Neuronal stem cell (in vitro differentiated cells): ENCODE data around the gene CABLES2. TPM values are rescaled to one million over a fixed set of nuclear protein-coding genes. Genes with fewer than 3 reads are reported as not detected.

Experiments used
- DNase-seq: peaks from one replicate; pipeline ENCODE4 v3.0.0-alpha.2; 2013; ENCODE audit warnings: low spot score
- H2AFZ ChIP-seq: one replicate; pipeline ENCODE4 v1.6.1; 2013; ENCODE audit warnings: mild to moderate bottlenecking, low read length, inconsistent platforms
- H2AK5ac ChIP-seq: 2 replicates; pipeline ENCODE4 v1.6.1; 2013; ENCODE audit warnings: low read depth, mild to moderate bottlenecking, inconsistent platforms, low read length, moderate library complexity, mixed read lengths
- H2BK120ac ChIP-seq: 2 replicates; pipeline ENCODE4 v1.6.1; 2013; ENCODE audit warnings: low read depth, mild to moderate bottlenecking, inconsistent platforms, low read length, moderate library complexity, mixed read lengths
- H2BK12ac ChIP-seq: one replicate; pipeline ENCODE4 v1.6.1; 2013; ENCODE audit warnings: low read length, inconsistent platforms
- H2BK15ac ChIP-seq: 2 replicates; pipeline ENCODE4 v1.6.1; 2013; ENCODE audit warnings: mild to moderate bottlenecking, low read length, inconsistent platforms, mixed read lengths
- H2BK5ac ChIP-seq: one replicate; pipeline ENCODE4 v1.6.1; 2013; ENCODE audit warnings: inconsistent platforms, mild to moderate bottlenecking, low read length, moderate library complexity
- H3K14ac ChIP-seq: one replicate; pipeline ENCODE4 v1.6.1; 2013; ENCODE audit warnings: low read length, inconsistent platforms
- H3K18ac ChIP-seq: 2 replicates; pipeline ENCODE4 v1.6.1; 2013; ENCODE audit warnings: low read length, inconsistent platforms
- H3K23ac ChIP-seq: 2 replicates; pipeline ENCODE4 v1.6.1; 2013; ENCODE audit warnings: low read depth, mild to moderate bottlenecking, mixed read lengths, low read length, inconsistent platforms; ENCODE audit not compliant: poor library complexity
- H3K27ac ChIP-seq: replicated peaks from 3 replicates; pipeline ENCODE4 v1.5.1; 2013; ENCODE audit warnings: low read length, inconsistent platforms
- H3K27me3 ChIP-seq, 3 experiments: 2 replicates each; pipeline ENCODE4 v1.6.1; 2013; ENCODE audit warnings: low read length in 3 of 3, mild to moderate bottlenecking in 2 of 3, inconsistent platforms in 1 of 3, low read depth in 1 of 3, mixed read lengths in 1 of 3, moderate library complexity in 1 of 3; ENCODE audit not compliant: control insufficient read depth in 3 of 3, insufficient read depth in 3 of 3
- H3K36me3 ChIP-seq, 2 donors: replicated peaks in 1 of 2; 2 replicates each; pipeline ENCODE4 v1.6.1; 2013; ENCODE audit warnings: low read length in 2 of 2; ENCODE audit not compliant: control insufficient read depth in 2 of 2, insufficient read depth in 2 of 2
- H3K4ac ChIP-seq: 2 replicates; pipeline ENCODE4 v1.6.1; 2013; ENCODE audit warnings: inconsistent platforms, mild to moderate bottlenecking, low read length, moderate library complexity
- H3K4me1 ChIP-seq, 2 donors: 1 replicate in 1 of 2; 2 replicates in 1 of 2; pipeline ENCODE4 v1.6.1; 2013; ENCODE audit warnings: low read length in 2 of 2, low read depth in 1 of 2; ENCODE audit not compliant: control insufficient read depth in 2 of 2, insufficient read depth in 1 of 2
- H3K4me2 ChIP-seq: one replicate; pipeline ENCODE4 v1.6.1; 2013; ENCODE audit warnings: mild to moderate bottlenecking, low read length, inconsistent platforms; ENCODE audit not compliant: insufficient read depth, poor library complexity, severe bottlenecking
- H3K4me3 ChIP-seq, 2 donors: 2 replicates each; pipeline ENCODE4 v1.5.1; 2013; ENCODE audit warnings: low read length in 2 of 2, mild to moderate bottlenecking in 2 of 2, inconsistent platforms in 1 of 2, moderate library complexity in 1 of 2
- H3K79me1 ChIP-seq: one replicate; pipeline ENCODE4 v1.6.1; 2013; ENCODE audit warnings: low read depth, mild to moderate bottlenecking, inconsistent platforms, low read length, moderate library complexity
- H3K9ac ChIP-seq: one replicate; pipeline ENCODE4 v1.6.1; 2013; ENCODE audit warnings: mild to moderate bottlenecking, low read depth, low read length, inconsistent platforms; ENCODE audit not compliant: poor library complexity
- H3K9me3 ChIP-seq, 2 donors: replicated peaks in 1 of 2; 2 replicates each; pipeline versions ENCODE3 to v1.6.1; 2013; ENCODE audit warnings: low read length in 2 of 2, mild to moderate bottlenecking in 2 of 2, inconsistent platforms in 1 of 2, low read depth in 1 of 2, mixed read lengths in 1 of 2, moderate library complexity in 1 of 2; ENCODE audit not compliant: control insufficient read depth in 2 of 2, insufficient read depth in 1 of 2
- H4K8ac ChIP-seq: one replicate; pipeline ENCODE4 v1.6.1; 2013; ENCODE audit warnings: low read depth, mild to moderate bottlenecking, inconsistent platforms, low read length, moderate library complexity
- H4K91ac ChIP-seq: one replicate; pipeline ENCODE4 v1.6.1; 2013; ENCODE audit warnings: low read length, low read depth, mild to moderate bottlenecking, inconsistent platforms; ENCODE audit not compliant: poor library complexity
- whole genome bisulfite sequencing, 2 donors: extraction: QIAGEN DNeasy Blood & Tissue Kit; methylation state at CpG; one replicate each; pipeline ENCODE4 v1.1.7; 2013; ENCODE audit warnings: missing lambda C conversion rate in 2 of 2, mixed read lengths in 1 of 2; ENCODE audit not compliant: insufficient read length in 2 of 2, insufficient replicate concordance in 1 of 2; ENCODE audit errors: extremely low coverage in 2 of 2; 5-methylcytosine and 5-hydroxymethylcytosine counted together
- polyA plus RNA-seq, 2 experiments: library from polyadenylated mRNA; stranded (reverse); fragments of 200-250 nt; gene quantifications; one replicate each; pipeline ENCODE4 v1.2.3, GENCODE V29; 2013

Gene CABLES2
- 15.0 TPM for polyA plus RNA-seq (2013, experiment 1 of 2)
- polyA plus RNA-seq (2013, experiment 2 of 2) = 14.9 TPM

- peaks cover 9 to 18% of the 10 kb centered on the region in 2 donors for H3K4me1 ChIP-seq
- WGBS, 2 donors = no CpG with 5 or more reads among the region's 73 CpGs
- peaks cover 13% of the 10 kb centered on the region for H3K79me1 ChIP-seq
- peak within 1 kb of the TSS; percentile 85 to 90 for H3K4me3 ChIP-seq
- DNase-seq = peak; percentile 89
- peak within 1 kb of the TSS; percentile 42 for H2BK5ac ChIP-seq
- H2BK15ac ChIP-seq = peak within 1 kb of the TSS; percentile 97
- H2AK5ac ChIP-seq = peak within 1 kb of the TSS; percentile 99
- H2BK120ac ChIP-seq = peak within 1 kb of the TSS; percentile 31
- peaks cover 3 to 7% of the 10 kb centered on the region in 2 donors for H3K36me3 ChIP-seq
- H3K9ac ChIP-seq = peak within 1 kb of the TSS; percentile 95
- H3K23ac ChIP-seq = peak within 1 kb of the TSS; percentile 97
- no peak within 1 kb of the TSS for H3K4ac ChIP-seq
- peak within 1 kb of the TSS; percentile 99 for H3K14ac ChIP-seq
- H2AFZ ChIP-seq = peak within 1 kb of the TSS; percentile 93
- no peak within 1 kb of the TSS for H3K27ac ChIP-seq
- H3K27me3 ChIP-seq = peaks cover 0 to 48% (median 4%) of the 10 kb centered on the region in 3 experiments
- H3K4me2 ChIP-seq = peak within 1 kb of the TSS; percentile 93
- no peak within 1 kb of the TSS for H4K91ac ChIP-seq
- H4K8ac ChIP-seq = peak within 1 kb of the TSS; percentile 95
- no peaks in the 10 kb centered on the region for H3K9me3 ChIP-seq
- peak within 1 kb of the TSS; percentile 98 for H3K18ac ChIP-seq
- peak within 1 kb of the TSS; percentile 98 for H2BK12ac ChIP-seq
Observed at GRCh38 chr20:62407221-62407992, at the start of gene CABLES2. TSS of gene CABLES2 (minus strand) at chr20:62407285. CDS start at chr20:62407276, 9 bp downstream.

- peak overlapping the region; percentile 3 for H2BK15ac ChIP-seq
Observed at GRCh38 chr20:62455929-62456328, 48.8 kb upstream of the CABLES2 start.

GRCh38 chr20:62454904-62455636 lies 48.0 kb upstream of the CABLES2 start:
- Histone ChIP-seq H2AFZ (no peak overlapping the region), H3K14ac (no peak overlapping the region), H4K8ac (no peak overlapping the region), H3K79me1 (no peaks in the 10 kb centered on the region), H2AK5ac (peak overlapping the region; percentile 60), H3K4me1 (peaks cover 0 to 6% of the 10 kb centered on the region in 2 donors), H3K27me3 (peaks cover 0 to 67% (median 0%) of the 10 kb centered on the region in 3 experiments), H3K9ac (no peak overlapping the region), H4K91ac (no peak overlapping the region), H3K27ac (no peak overlapping the region), H3K18ac (peak overlapping the region; percentile 80), H3K9me3 (no peaks in the 10 kb centered on the region), H2BK5ac (no peak overlapping the region), H2BK120ac (no peak overlapping the region), H2BK12ac (no peak overlapping the region), H3K23ac (peak overlapping the region; percentile 68), H3K4ac (no peak overlapping the region), H3K36me3 (no peaks in the 10 kb centered on the region), H3K4me3 (no peak overlapping the region), H2BK15ac (no peak overlapping the region), H3K4me2 (no peak overlapping the region)
- no CpG with 5 or more reads among the region's 30 CpGs for WGBS, 2 donors
- no peak for DNase-seq

More at GRCh38 chr20:62455929-62456328, 48.8 kb upstream of the CABLES2 start:
- no peak overlapping the region for H2BK120ac ChIP-seq
- H2BK12ac ChIP-seq = no peak overlapping the region
- no peak overlapping the region for H3K4me2 ChIP-seq
- H3K36me3 ChIP-seq = no peaks in the 10 kb centered on the region
- H3K4me1 ChIP-seq = peaks cover 0 to 6% of the 10 kb centered on the region in 2 donors
- no peak overlapping the region for H2BK5ac ChIP-seq
- no peaks in the 10 kb centered on the region for H3K79me1 ChIP-seq
- H3K27me3 ChIP-seq = peaks cover 0 to 71% (median 0%) of the 10 kb centered on the region in 3 experiments
- no peak for DNase-seq
- no CpG with 5 or more reads among the region's 15 CpGs for WGBS, 2 donors
- no peak overlapping the region for H3K14ac ChIP-seq
- no peak overlapping the region for H3K23ac ChIP-seq
- H4K91ac ChIP-seq = no peak overlapping the region
- no peaks in the 10 kb centered on the region for H3K9me3 ChIP-seq
- no peak overlapping the region for H3K4ac ChIP-seq
- no peak overlapping the region for H4K8ac ChIP-seq
- H3K9ac ChIP-seq = no peak overlapping the region
- H3K27ac ChIP-seq = no peak overlapping the region
- peak overlapping the region; percentile 67 for H3K18ac ChIP-seq
- H2AFZ ChIP-seq = no peak overlapping the region
- H2AK5ac ChIP-seq = peak overlapping the region; percentile 47
- H3K4me3 ChIP-seq = no peak overlapping the region
